Thymus (tissue), 11 donors: Measurements from ENCODE around the gene TMEM17. TPM values are rescaled to one million over a fixed set of nuclear protein-coding genes. Genes with fewer than 3 reads are reported as not detected.

Experiments used
- DNase-seq, 9 donors: peaks; one replicate each; pipeline ENCODE4 v3.0.0-alpha.2; 2013; ENCODE audit warnings: low spot score in 9 of 9, low read depth in 6 of 9, missing footprints in 1 of 9
- H3K27ac ChIP-seq, 2 donors: one replicate each; pipeline ENCODE4 v1.5.1; 2013; ENCODE audit warnings: control low read depth in 1 of 2, low read depth in 1 of 2, low read length in 1 of 2, mild to moderate bottlenecking in 1 of 2, moderate library complexity in 1 of 2
- H3K27me3 ChIP-seq, 2 donors: one replicate each; pipeline ENCODE4 v1.5.1; 2013; ENCODE audit warnings: low read length in 1 of 2; ENCODE audit not compliant: control insufficient read depth in 2 of 2, insufficient read depth in 1 of 2
- H3K36me3 ChIP-seq, 2 donors: one replicate each; pipeline ENCODE4 v1.5.1; 2013; ENCODE audit warnings: low read length in 1 of 2, mild to moderate bottlenecking in 1 of 2, moderate library complexity in 1 of 2; ENCODE audit not compliant: control insufficient read depth in 2 of 2, insufficient read depth in 2 of 2
- H3K4me1 ChIP-seq, 2 donors: one replicate each; pipeline ENCODE4 v1.5.1; 2013; ENCODE audit warnings: low read length in 2 of 2; ENCODE audit not compliant: control insufficient read depth in 2 of 2, insufficient read depth in 2 of 2
- H3K4me3 ChIP-seq, 2 donors: one replicate each; pipeline ENCODE4 v1.5.1; 2013; ENCODE audit warnings: low read length in 2 of 2, control low read depth in 1 of 2, mild to moderate bottlenecking in 1 of 2
- H3K9me3 ChIP-seq, 2 donors: one replicate each; pipeline ENCODE4 v1.5.1; 2013; ENCODE audit warnings: low read length in 1 of 2, mild to moderate bottlenecking in 1 of 2; ENCODE audit not compliant: control insufficient read depth in 2 of 2, insufficient read depth in 1 of 2
- WGBS: extraction: QIAGEN DNeasy Blood & Tissue Kit; methylation state at CpG from one replicate; pipeline ENCODE4 v1.1.7; 2013; 5-methylcytosine and 5-hydroxymethylcytosine counted together
- polyA plus RNA-seq: library from polyadenylated mRNA; stranded (reverse); fragments of 200-250 nt; gene quantifications from one replicate; pipeline ENCODE4 v1.2.3, GENCODE V29; 2013
- total RNA-seq: library from RNA; stranded (reverse); fragments of 120-200 nt; gene quantifications from one replicate; pipeline ENCODE4 v1.2.4, GENCODE V29; 2013
- donor health status: healthy.

The TMEM17 gene
- total and polyA plus RNA-seq, 2 donors, result 1.0 to 1.9 TPM

- Histone ChIP-seq H3K27me3 (no peaks in the 10 kb centered on the region), H3K36me3 (no peaks in the 10 kb centered on the region), H3K4me3 (no peak overlapping the region), H3K4me1 (no peaks in the 10 kb centered on the region), H3K27ac (no peak overlapping the region), H3K9me3 (no peaks in the 10 kb centered on the region)
- DNase-seq, result no peak
- WGBS, result 99% methylated on average over 2 of the region's 2 CpGs
These were observed 6.5 kb downstream of the TMEM17 start for GRCh38 chr2:62499430-62500060.

DNA sequence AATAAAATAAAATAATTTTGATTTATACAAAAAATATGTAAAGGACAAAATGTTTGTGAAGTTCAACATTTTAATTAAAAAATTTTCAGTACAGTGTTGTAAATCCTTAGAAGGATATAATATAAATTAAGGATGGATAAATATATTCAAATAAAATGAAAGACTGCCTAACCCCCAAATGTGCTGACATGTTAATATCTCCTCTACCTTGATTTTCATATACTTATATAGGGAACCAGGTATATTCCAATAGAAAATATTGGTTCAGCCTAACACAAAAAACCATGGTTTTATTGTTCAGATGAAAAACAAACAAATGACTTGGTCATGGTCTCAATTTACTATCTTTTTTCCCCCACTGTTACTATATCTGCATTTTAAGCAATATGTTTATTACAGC is 7.3 kb downstream of the TMEM17 start:
- DNase-seq, result no peak
- no peaks in the 10 kb centered on the region for H3K9me3 ChIP-seq
- H3K27ac ChIP-seq, result no peak overlapping the region
- no peaks in the 10 kb centered on the region for H3K36me3 ChIP-seq
- H3K27me3 ChIP-seq, result no peaks in the 10 kb centered on the region
- H3K4me1 ChIP-seq, result no peaks in the 10 kb centered on the region
- no peak overlapping the region for H3K4me3 ChIP-seq

- DNase-seq, result no peak
- Histone ChIP-seq H3K4me1 (no peaks in the 10 kb centered on the region), H3K36me3 (no peaks in the 10 kb centered on the region), H3K27ac (no peak overlapping the region), H3K4me3 (no peak overlapping the region), H3K27me3 (no peaks in the 10 kb centered on the region), H3K9me3 (no peaks in the 10 kb centered on the region)
- 94% methylated on average over 2 of the region's 2 CpGs for WGBS
These were observed 10.2 kb downstream of the TMEM17 start for GRCh38 chr2:62495761-62496160.

- Histone ChIP-seq H3K27me3 (no peaks in the 10 kb centered on the region), H3K9me3 (no peaks in the 10 kb centered on the region), H3K4me1 (no peaks in the 10 kb centered on the region), H3K27ac (no peak overlapping the region), H3K36me3 (no peaks in the 10 kb centered on the region), H3K4me3 (no peak overlapping the region)
- 98% methylated on average over 2 of the region's 2 CpGs for WGBS
- no peak for DNase-seq
These were observed 13.9 kb downstream of the TMEM17 start for GRCh38 chr2:62492048-62492447.

- Histone ChIP-seq H3K4me1 (peaks cover 0 to 6% of the 10 kb centered on the region in 2 donors), H3K36me3 (no peaks in the 10 kb centered on the region), H3K4me3 (no peak overlapping the region), H3K9me3 (no peaks in the 10 kb centered on the region), H3K27ac (peak overlapping the region in 1 of 2 donors; percentile 51), H3K27me3 (no peaks in the 10 kb centered on the region)
- 94% methylated on average over 1 of the region's 1 CpG for WGBS
- no peak for DNase-seq
These were observed 16.3 kb downstream of the TMEM17 start for GRCh38 chr2:62489702-62490101.

DNA sequence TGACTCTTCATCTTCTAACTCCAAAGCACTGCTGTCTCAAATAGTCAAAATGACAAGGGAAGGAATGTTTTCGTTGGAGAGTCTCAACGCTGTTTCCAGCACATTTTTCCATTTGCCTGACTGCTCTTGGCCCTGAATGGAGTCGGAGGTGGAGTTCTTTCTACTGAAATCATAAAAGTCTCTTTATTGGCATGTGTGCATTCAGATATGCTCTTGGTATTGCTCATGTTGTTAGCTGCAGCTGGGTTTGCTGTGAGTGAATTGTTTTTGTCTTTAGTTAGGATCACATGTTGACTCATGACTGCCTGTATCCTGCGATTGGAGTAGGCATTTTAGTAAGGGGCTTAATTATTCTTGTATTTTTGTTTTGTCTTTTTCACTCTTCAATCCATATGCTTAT is 16.8 kb downstream of the TMEM17 start:
- peaks cover 0 to 6% of the 10 kb centered on the region in 2 donors for H3K4me1 ChIP-seq
- no peaks in the 10 kb centered on the region for H3K36me3 ChIP-seq
- H3K27me3 ChIP-seq, result no peaks in the 10 kb centered on the region
- H3K9me3 ChIP-seq, result no peaks in the 10 kb centered on the region
- DNase-seq, result no peak
- WGBS, result 93% methylated on average over 4 of the region's 4 CpGs
- no peak overlapping the region for H3K4me3 ChIP-seq
- H3K27ac ChIP-seq, result peak overlapping the region; percentile 18 to 51

GRCh38 chr2:62486439-62486765 is 19.6 kb downstream of the TMEM17 start:
- Histone ChIP-seq H3K9me3 (no peaks in the 10 kb centered on the region), H3K27me3 (no peaks in the 10 kb centered on the region), H3K4me1 (peaks cover 0 to 6% of the 10 kb centered on the region in 2 donors), H3K27ac (peak overlapping the region in 1 of 2 donors; percentile 20), H3K4me3 (no peak overlapping the region), H3K36me3 (no peaks in the 10 kb centered on the region)
- 95% methylated on average over 1 of the region's 1 CpG for WGBS
- DNase-seq, result no peak

DNA sequence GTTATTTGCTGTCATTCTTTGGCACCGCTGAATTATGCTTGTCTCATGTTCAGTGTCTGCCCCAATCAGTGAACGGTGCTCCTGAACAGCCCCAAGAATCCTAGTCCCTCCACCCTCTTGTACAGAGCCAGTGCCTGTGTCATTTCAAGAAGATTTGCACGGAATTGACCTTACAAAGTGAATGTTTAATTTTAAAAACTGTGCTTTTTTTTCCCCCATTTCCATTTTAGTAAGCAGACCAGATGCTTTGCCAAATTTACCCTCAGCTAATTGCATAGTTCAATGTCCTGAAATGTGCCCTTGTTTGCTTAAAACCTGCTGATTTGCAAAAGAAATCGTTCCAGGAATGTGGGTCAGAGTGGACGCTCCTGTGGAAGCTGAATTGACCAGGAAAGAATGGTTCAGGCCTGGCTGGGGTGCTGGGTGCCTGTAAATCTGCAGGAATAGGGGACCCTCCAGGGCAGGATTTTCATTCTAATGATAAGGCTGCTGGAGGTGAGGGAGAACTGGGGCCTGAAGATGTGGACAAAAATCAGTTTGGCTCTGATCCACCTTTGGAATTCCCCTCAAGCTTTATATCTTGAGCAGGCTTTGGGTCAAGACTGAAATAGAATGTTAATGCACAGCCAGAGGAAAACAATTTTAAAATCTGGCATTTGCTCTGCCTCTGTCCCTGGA is 20.1 kb downstream of the TMEM17 start:
- Histone ChIP-seq H3K27ac (peak overlapping the region in 1 of 2 donors; percentile 45), H3K4me1 (peaks cover 0 to 6% of the 10 kb centered on the region in 2 donors), H3K4me3 (no peak overlapping the region), H3K36me3 (no peaks in the 10 kb centered on the region), H3K27me3 (no peaks in the 10 kb centered on the region), H3K9me3 (no peaks in the 10 kb centered on the region)
- 91% methylated on average over 5 of the region's 5 CpGs for WGBS
- no peak for DNase-seq

GRCh38 chr2:62482558-62483352 is 23.2 kb downstream of the TMEM17 start:
- DNase-seq, result no peak
- Histone ChIP-seq H3K4me1 (peaks cover 0 to 6% of the 10 kb centered on the region in 2 donors), H3K36me3 (no peaks in the 10 kb centered on the region), H3K27ac (no peak overlapping the region), H3K9me3 (no peaks in the 10 kb centered on the region), H3K4me3 (no peak overlapping the region), H3K27me3 (no peaks in the 10 kb centered on the region)
- WGBS, result 98% methylated on average over 6 of the region's 6 CpGs
